Myometrial cell (primary cell): ENCODE measurements around the gene TRIM49. TPM values are rescaled to one million over a fixed set of nuclear protein-coding genes. Genes with fewer than 3 reads are reported as not detected.

ENCODE experiments used
- total RNA-seq: library from RNA; depleted of rRNA; stranded (reverse); fragments of >200 nt; gene quantifications from 2 replicates; pipeline ENCODE4 v1.2.3, GENCODE V29; 2015

TRIM49 gene
- not detected in 2 replicates for total RNA-seq

DNA sequence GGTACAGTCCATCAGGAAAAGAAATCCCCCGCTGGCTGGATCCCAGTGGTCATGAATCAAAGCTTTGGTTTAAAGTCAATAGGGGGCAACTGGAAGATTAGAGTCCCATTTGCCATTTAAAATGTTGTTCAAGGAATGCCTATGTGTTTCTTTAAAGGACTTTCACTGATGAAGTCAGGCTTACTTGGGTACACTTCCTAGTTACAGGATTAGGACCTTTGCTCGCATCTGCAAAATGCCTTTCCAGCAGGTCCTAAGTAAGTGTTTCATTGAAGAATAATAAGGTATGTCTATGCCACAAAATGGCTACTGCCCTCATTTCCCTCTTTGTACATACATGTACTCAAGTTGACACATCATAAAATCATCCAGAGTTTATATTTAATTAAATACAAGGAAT, at the start of gene TRIM49:
Gene TRIM49 (minus strand): TSS at position 101 of the 400 bp plus-strand sequence. CDS start 4,106 bp downstream, outside the sequence.

Other genes starting within 250 kb of the TRIM49 start
- gene TRIM77, start 98.3 kb downstream of the TRIM49 start, total RNA-seq, result not detected in 2 replicates
- gene TRIM64B, start 69.9 kb upstream of the TRIM49 start, total RNA-seq, result not detected in 2 replicates
- not detected in 2 replicates for gene TRIM49D1, start 113.7 kb upstream of the TRIM49 start, total RNA-seq
- not detected in 2 replicates for gene TRIM49D2, start 115.5 kb upstream of the TRIM49 start, total RNA-seq
- not detected in 2 replicates for gene TRIM64, start 157.5 kb upstream of the TRIM49 start, total RNA-seq
- gene TRIM49C, start 222.5 kb upstream of the TRIM49 start, total RNA-seq, result not detected in 2 replicates